IMR-90 (cell line): ENCODE results near the gene CHRNG. TPM values are rescaled to one million over a fixed set of nuclear protein-coding genes. Genes with fewer than 3 reads are reported as not detected.

Source experiments
- ATAC-seq: fragments of 200-7000 bp; cut with Tn5 transposase; 2 replicates; pipeline ENCODE4 v1.9.1; 2020; ENCODE audit warnings: low read depth, mild to moderate bottlenecking, moderate library complexity
- BruUV-seq: library from RNA; stranded (reverse); fragments of 400-500 nt; replicated peaks from 2 replicates; lab custom pipeline; 2021; lab: Mats Ljungman, UMichigan
- CTCF ChIA-PET: fragments of 300-600 bp; formaldehyde crosslinking; extraction: SDS; loops from one replicate; lab custom pipeline; 2021; ENCODE audit warnings: antibody characterized with exemption; lab: Yijun Ruan, JAX
- POLR2A ChIA-PET: fragments of 300-600 bp; sonication (Branson Sonifier 250); formaldehyde crosslinking; loops from one replicate; lab custom pipeline; 2022; ENCODE audit warnings: antibody characterized with exemption; ENCODE audit not compliant: unreplicated experiment; lab: Charles Lee
- DNase-seq: peaks from one replicate; pipeline ENCODE4 v3.0.0; 2013
- H2AFZ ChIP-seq: replicated peaks from 2 replicates; pipeline ENCODE3; 2013; ENCODE audit warnings: low read length, mild to moderate bottlenecking; ENCODE audit not compliant: poor library complexity
- H2AK5ac ChIP-seq: 2 replicates; pipeline ENCODE4 v1.6.1; 2013; ENCODE audit warnings: low read depth, low read length, inconsistent platforms
- H2AK9ac ChIP-seq: replicated peaks from 2 replicates; pipeline ENCODE3; 2013; ENCODE audit warnings: mild to moderate bottlenecking, low read depth, low read length, moderate library complexity; ENCODE audit not compliant: poor library complexity
- H2BK120ac ChIP-seq: 2 replicates; pipeline ENCODE4 v1.6.1; 2013; ENCODE audit warnings: low read depth, low read length, inconsistent platforms
- H2BK15ac ChIP-seq: 3 replicates; pipeline ENCODE4 v1.6.1; 2013; ENCODE audit warnings: low read depth, low read length, inconsistent platforms
- H2BK20ac ChIP-seq: 2 replicates; pipeline ENCODE4 v1.6.1; 2013; ENCODE audit warnings: low read depth, mild to moderate bottlenecking, inconsistent platforms, low read length, moderate library complexity
- H2BK5ac ChIP-seq: 2 replicates; pipeline ENCODE4 v1.6.1; 2013; ENCODE audit warnings: mild to moderate bottlenecking, low read depth, low read length, inconsistent platforms; ENCODE audit not compliant: poor library complexity, severe bottlenecking
- H3K14ac ChIP-seq: replicated peaks from 2 replicates; pipeline ENCODE4 v1.6.1; 2013; ENCODE audit warnings: low read depth, low read length, inconsistent platforms
- H3K18ac ChIP-seq: 2 replicates; pipeline ENCODE4 v1.6.1; 2013; ENCODE audit warnings: low read depth, low read length, control low read depth
- H3K23ac ChIP-seq: 2 replicates; pipeline ENCODE4 v1.6.1; 2013; ENCODE audit warnings: low read depth, low read length, inconsistent platforms
- H3K27ac ChIP-seq: 2 replicates; pipeline ENCODE4 v1.5.1; 2013; ENCODE audit warnings: mild to moderate bottlenecking, control low read depth, low read length; ENCODE audit not compliant: insufficient read depth
- H3K27me3 ChIP-seq: 2 replicates; pipeline ENCODE4 v1.6.1; 2013; ENCODE audit warnings: low read length; ENCODE audit not compliant: control insufficient read depth, insufficient read depth
- H3K36me3 ChIP-seq: 2 replicates; pipeline ENCODE4 v1.6.1; 2013; ENCODE audit warnings: low read length, mixed read lengths; ENCODE audit not compliant: control insufficient read depth, insufficient read depth
- H3K4ac ChIP-seq: 2 replicates; pipeline ENCODE4 v1.6.1; 2013; ENCODE audit warnings: low read depth, low read length, inconsistent platforms
- H3K4me1 ChIP-seq: 2 replicates; pipeline ENCODE4 v1.6.1; 2013; ENCODE audit warnings: low read length, mixed read lengths; ENCODE audit not compliant: control insufficient read depth, insufficient read depth
- H3K4me2 ChIP-seq: 2 replicates; pipeline ENCODE4 v1.6.1; 2013; ENCODE audit warnings: low read depth, mild to moderate bottlenecking, control low read depth, low read length, moderate library complexity
- H3K4me3 ChIP-seq: 2 replicates; pipeline ENCODE4 v1.5.1; 2013; ENCODE audit warnings: low read depth, mild to moderate bottlenecking, control low read depth, low read length, moderate library complexity; ENCODE audit not compliant: insufficient read depth
- H3K56ac ChIP-seq: 2 replicates; pipeline ENCODE4 v1.6.1; 2013; ENCODE audit warnings: low read length, inconsistent platforms; ENCODE audit not compliant: insufficient read depth; ENCODE audit errors: extremely low read depth
- H3K79me1 ChIP-seq, 2 experiments: 2 replicates each; pipeline ENCODE4 v1.6.1; 2013; ENCODE audit warnings: low read length in 2 of 2, inconsistent platforms in 1 of 2, low read depth in 1 of 2
- H3K9ac ChIP-seq: 2 replicates; pipeline ENCODE4 v1.6.1; 2013; ENCODE audit warnings: low read depth, low read length, control low read depth
- H3K9me1 ChIP-seq: 2 replicates; pipeline ENCODE4 v1.6.1; 2013; ENCODE audit warnings: low read length, inconsistent platforms; ENCODE audit not compliant: insufficient read depth
- H3K9me3 ChIP-seq: 2 replicates; pipeline ENCODE4 v1.6.1; 2013; ENCODE audit warnings: low read length; ENCODE audit not compliant: control insufficient read depth, insufficient read depth
- H4K20me1 ChIP-seq: 2 replicates; pipeline ENCODE4 v1.6.1; 2013; ENCODE audit warnings: low read length, inconsistent platforms; ENCODE audit not compliant: insufficient read depth
- H4K5ac ChIP-seq: 2 replicates; pipeline ENCODE4 v1.6.1; 2013; ENCODE audit warnings: mild to moderate bottlenecking, low read depth, low read length, control low read depth
- H4K8ac ChIP-seq, 2 experiments: 2 replicates each; pipeline ENCODE4 v1.6.1; 2013; ENCODE audit warnings: low read depth in 2 of 2, low read length in 2 of 2, control low read depth in 1 of 2, inconsistent platforms in 1 of 2
- H4K91ac ChIP-seq: 2 replicates; pipeline ENCODE4 v1.6.1; 2013; ENCODE audit warnings: low read depth, low read length, inconsistent platforms; ENCODE audit not compliant: insufficient read depth
- BHLHE40 ChIP-seq: fragments of 150-350 bp; IDR thresholded peaks from 2 replicates; pipeline ENCODE4 v1.6.1; 2016; ENCODE audit warnings: mild to moderate bottlenecking, low read depth, low read length
- CEBPB ChIP-seq: IDR thresholded peaks from 2 replicates; pipeline ENCODE4 v1.6.1; 2012; ENCODE audit warnings: low read depth, low read length, improper control_type of control experiment
- CHD1 ChIP-seq: IDR thresholded peaks from 2 replicates; pipeline ENCODE4 v1.6.1; 2012; ENCODE audit warnings: low read depth, low read length, improper control_type of control experiment
- ELK1 ChIP-seq: fragments of 150-350 bp; IDR thresholded peaks from 2 replicates; pipeline ENCODE4 v1.6.1; 2016; ENCODE audit warnings: low read depth, mild to moderate bottlenecking, low read length, moderate library complexity, borderline replicate concordance
- FOS ChIP-seq: fragments of 150-350 bp; IDR thresholded peaks from 2 replicates; pipeline ENCODE4 v1.6.1; 2016; ENCODE audit warnings: low read depth, low read length
- MAFK ChIP-seq: IDR thresholded peaks from 2 replicates; pipeline ENCODE4 v1.6.1; 2012; ENCODE audit warnings: low read depth, low read length, improper control_type of control experiment
- MAZ ChIP-seq: IDR thresholded peaks from 2 replicates; pipeline ENCODE4 v1.6.1; 2012; ENCODE audit warnings: low read depth, mild to moderate bottlenecking, low read length, improper control_type of control experiment, moderate library complexity, borderline replicate concordance
- MXI1 ChIP-seq: IDR thresholded peaks from 2 replicates; pipeline ENCODE4 v1.6.1; 2012; ENCODE audit warnings: low read depth, mild to moderate bottlenecking, low read length, moderate library complexity, borderline replicate concordance
- NFE2L2 ChIP-seq: fragments of 150-350 bp; IDR thresholded peaks from 2 replicates; pipeline ENCODE4 v1.6.1; 2016; ENCODE audit warnings: low read depth, mild to moderate bottlenecking, low read length
- POLR2A ChIP-seq: IDR thresholded peaks from 2 replicates; pipeline ENCODE4 v1.6.1; 2012; ENCODE audit warnings: mild to moderate bottlenecking, low read depth, low read length
- RAD21 ChIP-seq: IDR thresholded peaks from 2 replicates; pipeline ENCODE4 v1.6.1; 2012; ENCODE audit warnings: low read length, improper control_type of control experiment
- RCOR1 ChIP-seq: IDR thresholded peaks from 2 replicates; pipeline ENCODE4 v1.6.1; 2012; ENCODE audit warnings: mild to moderate bottlenecking, low read length, improper control_type of control experiment; ENCODE audit not compliant: insufficient replicate concordance
- RFX5 ChIP-seq: IDR thresholded peaks from 2 replicates; pipeline ENCODE4 v1.8.0; 2012; ENCODE audit warnings: low read depth, mild to moderate bottlenecking, low read length, moderate library complexity
- SMC3 ChIP-seq: fragments of 150-350 bp; IDR thresholded peaks from 2 replicates; pipeline ENCODE4 v1.6.1; 2016; ENCODE audit warnings: low read depth, mild to moderate bottlenecking, antibody characterized with exemption, low read length, moderate library complexity
- USF2 ChIP-seq: fragments of 150-350 bp; IDR thresholded peaks from 2 replicates; pipeline ENCODE4 v1.6.1; 2017; ENCODE audit warnings: mild to moderate bottlenecking, antibody characterized with exemption, low read length, low read depth
- WGBS, 2 experiments: methylation state at CpG; one replicate each; pipeline versions ENCODE4 v1.1.5 to v1.1.7; 2013; ENCODE audit warnings: missing lambda C conversion rate in 2 of 2; ENCODE audit not compliant: insufficient read length in 1 of 2; ENCODE audit errors: extremely low coverage in 2 of 2; 5-methylcytosine and 5-hydroxymethylcytosine counted together
- dilution Hi-C: fragments of 300-500 bp; cut with HindIII; formaldehyde crosslinking; loops from one replicate; pipeline ENCODE4 v1.14.3; 2018; ENCODE audit warnings: low sequenced_read_pairs; ENCODE audit not compliant: unreplicated experiment
- in situ Hi-C: fragments of 300-500 bp; cut with MboI; formaldehyde crosslinking; loops from 3 replicates; pipeline ENCODE4 v1.14.3; 2019; ENCODE audit warnings: low sequenced_read_pairs, inconsistent platforms, mixed read lengths
- intact Hi-C: fragments of 100-400 bp; cut with micrococcal nuclease; formaldehyde crosslinking; loops from 2 replicates; pipeline ENCODE4 v1.10.0; 2022
- polyA plus RNA-seq, 3 experiments: library from polyadenylated mRNA; depleted of rRNA; stranded (reverse); fragments of >200 nt; gene quantifications; 2 replicates each; pipeline ENCODE4 v1.2.3, GENCODE V29; 2012; ENCODE audit warnings: low replicate concordance in 1 of 3
- total RNA-seq: library from RNA; depleted of rRNA; stranded (reverse); fragments of >200 nt; gene quantifications from 2 replicates; pipeline ENCODE4 v1.2.3, GENCODE V29; 2012
- TF ChIP-seq, protein P1 (sequence below): conservative IDR thresholded peaks from 2 replicates; pipeline ENCODE4 v1.5.1; 2012; ENCODE audit warnings: mild to moderate bottlenecking, low read depth, low read length, improper control_type of control experiment

CHRNG gene
- total and polyA plus RNA-seq, 2 of the 4 experiments (the other 2 are of a cell fraction): not detected

GRCh38 chr2:232562515-232563151 is 23.1 kb downstream of the CHRNG start:
- H3K9ac ChIP-seq: no peak overlapping the region
- no peak overlapping the region for H3K27ac ChIP-seq
- H2BK5ac ChIP-seq: no peak overlapping the region
- no peaks in the 10 kb centered on the region for H3K27me3 ChIP-seq
- dilution Hi-C loops (no loop called here), intact Hi-C loops (no loop called here), in situ Hi-C loops (no loop called here)
- no peaks in the 10 kb centered on the region for H3K4me1 ChIP-seq
- no peak overlapping the region for H3K4me3 ChIP-seq
- H3K9me3 ChIP-seq: no peaks in the 10 kb centered on the region
- no peak overlapping the region for H3K14ac ChIP-seq
- H3K56ac ChIP-seq: no peak overlapping the region
- no peak overlapping the region for H4K8ac ChIP-seq
- no peak for DNase-seq
- WGBS, 2 experiments: 100% methylated on average over 1 of the region's 8 CpGs; no CpG with 5 or more reads in 1 of the 2 experiments
- H3K36me3 ChIP-seq: peaks cover 50% of the 10 kb centered on the region
- H2AK5ac ChIP-seq: no peak overlapping the region
- no peak for ATAC-seq
- ChIA-PET CTCF (no interaction called here), POLR2A (no interaction called here)
- no peak overlapping the region for H2BK20ac ChIP-seq
- no peak overlapping the region for H2BK15ac ChIP-seq
- H2BK120ac ChIP-seq: no peak overlapping the region
- H2AFZ ChIP-seq: no peak overlapping the region
- no peak overlapping the region for H3K4me2 ChIP-seq
- no peak overlapping the region for H3K4ac ChIP-seq
- peaks cover 10% of the 10 kb centered on the region; the same call in 1 of the 2 replicates for H4K20me1 ChIP-seq
- no peak overlapping the region for H2AK9ac ChIP-seq
- no peaks in the 10 kb centered on the region; the same call in 1 of the 2 replicates for H3K9me1 ChIP-seq
- H4K5ac ChIP-seq: no peak overlapping the region
- TF ChIP-seq POLR2A: no peak
- no peak for TF ChIP-seq NFE2L2
- TF ChIP-seq RFX5: no peak
- TF ChIP-seq, protein P1, sequence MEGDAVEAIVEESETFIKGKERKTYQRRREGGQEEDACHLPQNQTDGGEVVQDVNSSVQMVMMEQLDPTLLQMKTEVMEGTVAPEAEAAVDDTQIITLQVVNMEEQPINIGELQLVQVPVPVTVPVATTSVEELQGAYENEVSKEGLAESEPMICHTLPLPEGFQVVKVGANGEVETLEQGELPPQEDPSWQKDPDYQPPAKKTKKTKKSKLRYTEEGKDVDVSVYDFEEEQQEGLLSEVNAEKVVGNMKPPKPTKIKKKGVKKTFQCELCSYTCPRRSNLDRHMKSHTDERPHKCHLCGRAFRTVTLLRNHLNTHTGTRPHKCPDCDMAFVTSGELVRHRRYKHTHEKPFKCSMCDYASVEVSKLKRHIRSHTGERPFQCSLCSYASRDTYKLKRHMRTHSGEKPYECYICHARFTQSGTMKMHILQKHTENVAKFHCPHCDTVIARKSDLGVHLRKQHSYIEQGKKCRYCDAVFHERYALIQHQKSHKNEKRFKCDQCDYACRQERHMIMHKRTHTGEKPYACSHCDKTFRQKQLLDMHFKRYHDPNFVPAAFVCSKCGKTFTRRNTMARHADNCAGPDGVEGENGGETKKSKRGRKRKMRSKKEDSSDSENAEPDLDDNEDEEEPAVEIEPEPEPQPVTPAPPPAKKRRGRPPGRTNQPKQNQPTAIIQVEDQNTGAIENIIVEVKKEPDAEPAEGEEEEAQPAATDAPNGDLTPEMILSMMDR: no peak
- no peak for TF ChIP-seq SMC3
- no peak for TF ChIP-seq RAD21
- no peak for TF ChIP-seq ELK1
- TF ChIP-seq RCOR1: no peak
- no peak for TF ChIP-seq MXI1
- no peak for TF ChIP-seq FOS
- no peak for TF ChIP-seq MAFK
- TF ChIP-seq CHD1: no peak
- TF ChIP-seq USF2: no peak
- no peak for TF ChIP-seq BHLHE40
- TF ChIP-seq CEBPB: no peak
- TF ChIP-seq MAZ: no peak
- H3K23ac ChIP-seq: no peak overlapping the region
- H3K79me1 ChIP-seq: peaks cover 17 to 31% of the 10 kb centered on the region in 2 experiments
- BruUV-seq: no TSS peak
- H4K91ac ChIP-seq: no peak overlapping the region
- no peak overlapping the region for H3K18ac ChIP-seq
